Lung (tissue), 12 donors: ENCODE results near the gene KRT40. TPM values are rescaled to one million over a fixed set of nuclear protein-coding genes. Genes with fewer than 3 reads are reported as not detected.

ENCODE experiments used
- ATAC-seq: fragments of 200-7000 bp; cut with Tn5 transposase; one replicate; pipeline ENCODE4 v1.9.1; 2020; ENCODE audit warnings: moderate number of reproducible peaks; ENCODE audit not compliant: insufficient read depth, low FRiP score
- DNase-seq, 3 donors: peaks; one replicate each; pipeline ENCODE4 v3.0.0-alpha.2; 2013 to 2017
- H3K27ac ChIP-seq, 2 donors: one replicate each; pipeline ENCODE4 v1.5.1; 2013; ENCODE audit warnings: mild to moderate bottlenecking in 2 of 2, moderate library complexity in 2 of 2, control low read depth in 1 of 2, inconsistent platforms in 1 of 2, low read depth in 1 of 2, low read length in 1 of 2
- H3K27me3 ChIP-seq, 3 donors: one replicate each; pipeline ENCODE4 v1.5.1; 2013; ENCODE audit warnings: low read length in 2 of 3; ENCODE audit not compliant: control insufficient read depth in 3 of 3, insufficient read depth in 3 of 3
- H3K36me3 ChIP-seq, 4 donors: one replicate each; pipeline ENCODE4 v1.5.1; 2013; ENCODE audit warnings: low read length in 4 of 4, mild to moderate bottlenecking in 1 of 4, moderate library complexity in 1 of 4; ENCODE audit not compliant: control insufficient read depth in 4 of 4, insufficient read depth in 4 of 4
- H3K4me1 ChIP-seq, 5 donors: one replicate each; pipeline ENCODE4 v1.5.1; 2013; ENCODE audit warnings: low read length in 5 of 5, mild to moderate bottlenecking in 2 of 5, moderate library complexity in 1 of 5; ENCODE audit not compliant: control insufficient read depth in 5 of 5, insufficient read depth in 5 of 5
- H3K4me3 ChIP-seq: one replicate; pipeline ENCODE4 v1.5.1; 2013; ENCODE audit warnings: mild to moderate bottlenecking, control low read depth, moderate library complexity
- H3K9ac ChIP-seq, 2 donors: one replicate each; pipeline ENCODE4 v1.5.1; 2013; ENCODE audit warnings: low read length in 2 of 2, control low read depth in 1 of 2; ENCODE audit not compliant: insufficient read depth in 1 of 2
- H3K9me3 ChIP-seq, 4 donors: one replicate each; pipeline ENCODE4 v1.5.1; 2013; ENCODE audit warnings: low read length in 3 of 4, mild to moderate bottlenecking in 1 of 4, moderate library complexity in 1 of 4; ENCODE audit not compliant: control insufficient read depth in 4 of 4, insufficient read depth in 3 of 4
- WGBS, 2 donors: extraction: QIAGEN DNeasy Blood & Tissue Kit; methylation state at CpG; one replicate each; pipeline ENCODE4 v1.1.7; 2013; 5-methylcytosine and 5-hydroxymethylcytosine counted together
- polyA plus RNA-seq, 2 donors: library from polyadenylated mRNA; stranded (reverse); fragments of 200-250 nt; gene quantifications; one replicate each; pipeline ENCODE4 v1.2.1, GENCODE V29; 2013
- total RNA-seq, 2 donors: library from RNA; depleted of rRNA in 1 of 2; stranded (reverse); fragments of >200 nt in 1 of 2; gene quantifications; one replicate each; pipeline ENCODE4 v1.2.1, GENCODE V29; 2014 to 2021
- TF ChIP-seq, protein P1 (sequence below): IDR thresholded peaks from 2 replicates; pipeline ENCODE4 v1.5.1; 2012; ENCODE audit warnings: mild to moderate bottlenecking; ENCODE audit errors: control extremely low read depth, extremely low read depth
- donor health status: control.
- donor health status: control.
- donor health status: Bipolar disorder and iron deficiency.
- donor health status: healthy.
- donor health status: DM: yes; HTN: yes; CAD: no.

KRT40 gene
- total and polyA plus RNA-seq, 4 donors = 0.09 to 0.31 TPM; not detected in 2

GRCh38 chr17:40980117-40980516, 4.0 kb downstream of the KRT40 start:
- H3K27me3 ChIP-seq = peaks cover 0 to 4% (median 0%) of the 10 kb centered on the region in 3 donors
- DNase-seq (no peak), ATAC-seq (no peak)
- H3K36me3 ChIP-seq = no peaks in the 10 kb centered on the region
- 87 to 89% methylated on average over 3 of the region's 3 CpGs for WGBS, 2 donors
- no peak overlapping the region for H3K9ac ChIP-seq
- H3K4me1 ChIP-seq = peaks cover 0 to 10% (median 8%) of the 10 kb centered on the region in 5 donors
- H3K9me3 ChIP-seq = no peaks in the 10 kb centered on the region
- TF ChIP-seq, protein P1, sequence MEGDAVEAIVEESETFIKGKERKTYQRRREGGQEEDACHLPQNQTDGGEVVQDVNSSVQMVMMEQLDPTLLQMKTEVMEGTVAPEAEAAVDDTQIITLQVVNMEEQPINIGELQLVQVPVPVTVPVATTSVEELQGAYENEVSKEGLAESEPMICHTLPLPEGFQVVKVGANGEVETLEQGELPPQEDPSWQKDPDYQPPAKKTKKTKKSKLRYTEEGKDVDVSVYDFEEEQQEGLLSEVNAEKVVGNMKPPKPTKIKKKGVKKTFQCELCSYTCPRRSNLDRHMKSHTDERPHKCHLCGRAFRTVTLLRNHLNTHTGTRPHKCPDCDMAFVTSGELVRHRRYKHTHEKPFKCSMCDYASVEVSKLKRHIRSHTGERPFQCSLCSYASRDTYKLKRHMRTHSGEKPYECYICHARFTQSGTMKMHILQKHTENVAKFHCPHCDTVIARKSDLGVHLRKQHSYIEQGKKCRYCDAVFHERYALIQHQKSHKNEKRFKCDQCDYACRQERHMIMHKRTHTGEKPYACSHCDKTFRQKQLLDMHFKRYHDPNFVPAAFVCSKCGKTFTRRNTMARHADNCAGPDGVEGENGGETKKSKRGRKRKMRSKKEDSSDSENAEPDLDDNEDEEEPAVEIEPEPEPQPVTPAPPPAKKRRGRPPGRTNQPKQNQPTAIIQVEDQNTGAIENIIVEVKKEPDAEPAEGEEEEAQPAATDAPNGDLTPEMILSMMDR = no peak
- H3K4me3 ChIP-seq = no peak overlapping the region
- no peak overlapping the region for H3K27ac ChIP-seq

DNA sequence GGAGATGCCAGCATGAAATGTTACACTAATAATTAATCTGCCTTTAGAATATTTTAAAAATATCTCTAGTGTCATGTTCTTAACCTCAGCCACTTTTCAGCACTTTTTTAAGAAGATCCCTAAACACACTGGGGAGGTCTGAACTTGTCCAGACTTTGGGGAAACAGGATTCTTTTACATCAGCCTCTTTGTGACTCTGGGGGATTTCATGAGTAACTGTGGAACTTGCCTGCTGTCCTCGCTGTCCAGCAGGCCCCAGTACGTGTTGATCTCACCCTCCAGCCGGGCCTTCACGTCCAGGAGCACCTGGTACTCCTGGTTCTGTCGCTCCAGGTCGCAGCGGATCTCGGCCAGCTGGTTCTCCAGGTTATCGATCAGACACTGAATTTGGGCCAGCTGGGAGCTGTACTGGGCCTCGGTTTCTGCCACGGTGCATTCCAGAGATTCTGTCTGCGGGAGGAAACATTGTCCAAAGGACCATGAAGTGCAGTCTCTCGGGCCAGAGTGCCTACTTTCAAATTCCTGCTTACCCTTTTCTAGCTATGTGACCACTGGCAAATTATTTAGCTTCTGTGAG, 5.5 kb downstream of the KRT40 start:
- H3K4me3 ChIP-seq = no peak overlapping the region
- peaks cover 0 to 4% (median 0%) of the 10 kb centered on the region in 3 donors for H3K27me3 ChIP-seq
- TF ChIP-seq, protein P1 = no peak
- no peak overlapping the region for H3K9ac ChIP-seq
- 68 to 84% methylated on average over 13 of the region's 13 CpGs for WGBS, 2 donors
- no peaks in the 10 kb centered on the region for H3K36me3 ChIP-seq
- no peaks in the 10 kb centered on the region for H3K9me3 ChIP-seq
- ATAC-seq (no peak), DNase-seq (no peak)
- H3K4me1 ChIP-seq = peaks cover 0 to 10% (median 8%) of the 10 kb centered on the region in 5 donors
- H3K27ac ChIP-seq = no peak overlapping the region

DNA sequence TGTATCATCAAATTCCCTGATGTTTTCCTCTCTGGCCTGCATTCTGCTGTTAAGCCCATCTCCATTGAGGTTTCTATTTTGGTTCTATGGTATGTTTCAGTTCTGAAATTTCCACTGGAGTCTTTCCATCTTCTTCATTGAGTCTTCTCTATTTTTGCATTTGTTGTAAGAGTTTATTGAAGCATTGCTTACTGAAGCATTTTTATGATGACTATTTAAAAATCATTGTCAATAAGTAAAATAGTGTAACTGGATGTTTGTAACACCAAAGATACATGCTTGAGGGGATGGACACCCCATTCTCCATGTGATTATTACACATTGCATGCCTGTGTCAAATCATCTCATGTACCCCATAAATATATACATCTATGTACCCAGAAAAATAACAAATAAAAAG, 8.6 kb downstream of the KRT40 start:
- no peak overlapping the region for H3K27ac ChIP-seq
- H3K36me3 ChIP-seq = no peaks in the 10 kb centered on the region
- peaks cover 0 to 4% (median 0%) of the 10 kb centered on the region in 3 donors for H3K27me3 ChIP-seq
- DNase-seq = no peak
- TF ChIP-seq, protein P1 = no peak
- no peaks in the 10 kb centered on the region for H3K9me3 ChIP-seq
- no peak overlapping the region for H3K4me3 ChIP-seq
- H3K9ac ChIP-seq = no peak overlapping the region
- ATAC-seq = no peak
- H3K4me1 ChIP-seq = peaks cover 0 to 3% (median 2%) of the 10 kb centered on the region in 5 donors

- Histone ChIP-seq H3K27ac (no peak overlapping the region), H3K9me3 (no peaks in the 10 kb centered on the region), H3K4me1 (peaks cover 0 to 1% (median 0%) of the 10 kb centered on the region in 5 donors), H3K9ac (no peak overlapping the region), H3K4me3 (no peak overlapping the region), H3K27me3 (peaks cover 0 to 4% (median 0%) of the 10 kb centered on the region in 3 donors), H3K36me3 (no peaks in the 10 kb centered on the region)
- 74 to 93% methylated on average over 3 of the region's 3 CpGs for WGBS, 2 donors
- ATAC-seq = no peak
- TF ChIP-seq, protein P1 = no peak
- DNase-seq = no peak
Measured at GRCh38 chr17:40974366-40974765, 9.8 kb downstream of the KRT40 start.
